Measurements from ENCODE around the gene CCDC170. TPM values are rescaled to one million over a fixed set of nuclear protein-coding genes. Genes with fewer than 3 reads are reported as not detected.

The CCDC170 gene
- total RNA-seq, 1 experiment from 2014 or later = not detected

DNA sequence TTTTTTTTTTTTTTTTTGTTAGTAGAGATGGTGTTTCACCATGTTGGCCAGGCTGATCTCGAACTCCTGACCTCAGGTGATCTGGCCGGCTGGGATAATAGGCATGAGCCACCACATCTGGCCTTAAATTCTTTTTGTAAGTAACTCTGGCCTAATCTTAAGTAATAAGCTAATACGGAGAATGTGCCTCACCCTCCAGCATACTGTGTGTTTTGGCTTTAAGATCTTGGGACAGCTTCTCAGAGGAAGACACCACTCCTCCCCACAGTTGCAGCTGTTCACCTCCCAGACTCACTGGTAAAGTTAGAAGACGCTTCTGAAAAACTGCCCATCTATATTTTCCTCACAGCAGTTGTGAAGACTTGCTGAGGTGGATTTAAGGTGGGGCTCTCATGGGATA is 120.8 kb downstream of the CCDC170 start:
- no peak overlapping the region for H3K27ac ChIP-seq (ENCODE audit: low read length)
- no peak for ATAC-seq
- no peaks in the 10 kb centered on the region for H4K20me1 ChIP-seq (ENCODE audit: low read length)
- H2AFZ ChIP-seq (ENCODE audit: low read length) = no peak overlapping the region
- BruUV-seq (replicated peaks) = no TSS peak
- no peaks in the 10 kb centered on the region for H3K36me3 ChIP-seq (ENCODE audit: low read depth, low read length)
- CTCF ChIA-PET = no interaction called here
- H3K4me2 ChIP-seq (ENCODE audit: low read length) = no peak overlapping the region
- no peaks in the 10 kb centered on the region for H3K27me3 ChIP-seq (ENCODE audit: low read length)
- no peaks in the 10 kb centered on the region for H3K79me2 ChIP-seq (ENCODE audit: low read length)
- no peak overlapping the region for H3K4me3 ChIP-seq (ENCODE audit: low read length)
- H3K4me1 ChIP-seq (ENCODE audit: insufficient read depth, low read length) = no peaks in the 10 kb centered on the region
- no peak overlapping the region for H3K9ac ChIP-seq (ENCODE audit: low read length)
- DNase-seq = no peak
- POLR2A ChIA-PET (ENCODE audit: unreplicated experiment) = no interaction called here
- H3F3A ChIP-seq (ENCODE audit: low read length, unreplicated experiment) = no peaks in the 10 kb centered on the region
- H3K9me2 ChIP-seq (replicated peaks; ENCODE audit: low read length) = no peaks in the 10 kb centered on the region
- H3K9me3 ChIP-seq (ENCODE audit: low read length) = no peaks in the 10 kb centered on the region
- intact Hi-C loops (cut with micrococcal nuclease) = no loop called here
- no peak for TF ChIP-seq EZH2phosphoT487 (IDR thresholded peaks at IDR 0.05; ENCODE audit: borderline replicate concordance, low read length)

- ChIA-PET CTCF (interaction anchor here (0.7 kb wide), 1 partner anchor 744 kb away, joined by 4 read pairs; no protein-coding TSS in a partner anchor), POLR2A (ENCODE audit: unreplicated experiment) (no interaction called here)
- Histone ChIP-seq H2AFZ (ENCODE audit: low read length) (no peak overlapping the region), H3K79me2 (ENCODE audit: low read length) (no peaks in the 10 kb centered on the region), H3K36me3 (ENCODE audit: low read depth, low read length) (no peaks in the 10 kb centered on the region), H3K4me2 (ENCODE audit: low read length) (no peak overlapping the region), H4K20me1 (ENCODE audit: low read length) (no peaks in the 10 kb centered on the region), H3K9me2 (replicated peaks; ENCODE audit: low read length) (no peaks in the 10 kb centered on the region), H3K4me3 (ENCODE audit: low read length) (no peak overlapping the region), H3F3A (ENCODE audit: low read length, unreplicated experiment) (no peaks in the 10 kb centered on the region), H3K4me1 (ENCODE audit: insufficient read depth, low read length) (no peaks in the 10 kb centered on the region), H3K27me3 (ENCODE audit: low read length) (no peaks in the 10 kb centered on the region), H3K9ac (ENCODE audit: low read length) (no peak overlapping the region), H3K9me3 (ENCODE audit: low read length) (no peaks in the 10 kb centered on the region), H3K27ac (ENCODE audit: low read length) (no peak overlapping the region)
- intact Hi-C loops (cut with micrococcal nuclease) = no loop called here
- no TSS peak for BruUV-seq (replicated peaks)
- TF ChIP-seq, protein P1, sequence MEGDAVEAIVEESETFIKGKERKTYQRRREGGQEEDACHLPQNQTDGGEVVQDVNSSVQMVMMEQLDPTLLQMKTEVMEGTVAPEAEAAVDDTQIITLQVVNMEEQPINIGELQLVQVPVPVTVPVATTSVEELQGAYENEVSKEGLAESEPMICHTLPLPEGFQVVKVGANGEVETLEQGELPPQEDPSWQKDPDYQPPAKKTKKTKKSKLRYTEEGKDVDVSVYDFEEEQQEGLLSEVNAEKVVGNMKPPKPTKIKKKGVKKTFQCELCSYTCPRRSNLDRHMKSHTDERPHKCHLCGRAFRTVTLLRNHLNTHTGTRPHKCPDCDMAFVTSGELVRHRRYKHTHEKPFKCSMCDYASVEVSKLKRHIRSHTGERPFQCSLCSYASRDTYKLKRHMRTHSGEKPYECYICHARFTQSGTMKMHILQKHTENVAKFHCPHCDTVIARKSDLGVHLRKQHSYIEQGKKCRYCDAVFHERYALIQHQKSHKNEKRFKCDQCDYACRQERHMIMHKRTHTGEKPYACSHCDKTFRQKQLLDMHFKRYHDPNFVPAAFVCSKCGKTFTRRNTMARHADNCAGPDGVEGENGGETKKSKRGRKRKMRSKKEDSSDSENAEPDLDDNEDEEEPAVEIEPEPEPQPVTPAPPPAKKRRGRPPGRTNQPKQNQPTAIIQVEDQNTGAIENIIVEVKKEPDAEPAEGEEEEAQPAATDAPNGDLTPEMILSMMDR (conservative IDR thresholded peaks at IDR 0.05; ENCODE audit: low read depth, low read length) = no peak
- TF ChIP-seq EZH2 (IDR thresholded peaks at IDR 0.05; ENCODE audit: low read length, unreplicated experiment) (no peak), EZH2phosphoT487 (IDR thresholded peaks at IDR 0.05; ENCODE audit: borderline replicate concordance, low read length) (no peak)
- no peak for ATAC-seq
- DNase-seq = no peak
Measured at GRCh38 chr6:151616091-151616513, 122.3 kb downstream of the CCDC170 start.

- Histone ChIP-seq H4K20me1 (ENCODE audit: low read length) (no peaks in the 10 kb centered on the region), H3F3A (ENCODE audit: low read length, unreplicated experiment) (no peaks in the 10 kb centered on the region), H3K9me2 (replicated peaks; ENCODE audit: low read length) (no peaks in the 10 kb centered on the region), H3K9me3 (ENCODE audit: low read length) (no peaks in the 10 kb centered on the region), H3K79me2 (ENCODE audit: low read length) (no peaks in the 10 kb centered on the region), H3K4me1 (ENCODE audit: insufficient read depth, low read length) (no peaks in the 10 kb centered on the region), H3K4me2 (ENCODE audit: low read length) (no peak overlapping the region), H3K9ac (ENCODE audit: low read length) (no peak overlapping the region), H2AFZ (ENCODE audit: low read length) (no peak overlapping the region), H3K36me3 (ENCODE audit: low read depth, low read length) (no peaks in the 10 kb centered on the region), H3K27me3 (ENCODE audit: low read length) (no peaks in the 10 kb centered on the region), H3K27ac (ENCODE audit: low read length) (no peak overlapping the region), H3K4me3 (ENCODE audit: low read length) (no peak overlapping the region)
- ChIA-PET CTCF (no interaction called here), POLR2A (ENCODE audit: unreplicated experiment) (no interaction called here)
- DNase-seq (no peak), ATAC-seq (no peak)
- intact Hi-C loops (cut with micrococcal nuclease) = no loop called here
- BruUV-seq (replicated peaks) = no TSS peak
- TF ChIP-seq EZH2phosphoT487 (IDR thresholded peaks at IDR 0.05; ENCODE audit: borderline replicate concordance, low read length) (no peak), EZH2 (IDR thresholded peaks at IDR 0.05; ENCODE audit: low read length, unreplicated experiment) (no peak)
- TF ChIP-seq, protein P1 (conservative IDR thresholded peaks at IDR 0.05; ENCODE audit: low read depth, low read length) = no peak
Measured at GRCh38 chr6:151616600-151616999, 122.8 kb downstream of the CCDC170 start.
